OCI-LY7 (cell line): ENCODE measurements around the gene IL17D. TPM values are rescaled to one million over a fixed set of nuclear protein-coding genes. Genes with fewer than 3 reads are reported as not detected.

Source experiments
- BruUV-seq: library from RNA; stranded (reverse); fragments of 400-500 nt; replicated peaks from 2 replicates; lab custom pipeline; 2021; lab: Mats Ljungman, UMichigan
- CTCF ChIA-PET: fragments of 300-600 bp; sonication (Branson Sonifier 250); formaldehyde crosslinking; loops from one replicate; lab custom pipeline; 2022; ENCODE audit warnings: antibody characterized with exemption; ENCODE audit not compliant: unreplicated experiment; lab: Charles Lee
- POLR2A ChIA-PET: fragments of 300-600 bp; sonication (Branson Sonifier 250); formaldehyde crosslinking; loops from one replicate; lab custom pipeline; 2022; ENCODE audit warnings: antibody characterized with exemption; lab: Charles Lee
- DNase-seq: peaks from one replicate; pipeline ENCODE4 v3.0.0-alpha.2; 2015; ENCODE audit warnings: low spot score
- H2AFZ ChIP-seq: fragments of 200-600 bp; sonication (generic), shearing (Covaris generic); 2 replicates; pipeline ENCODE4 v1.6.1; 2014; ENCODE audit warnings: mild to moderate bottlenecking, antibody characterized with exemption, low read length, moderate library complexity
- H3K27ac ChIP-seq: fragments of 200-600 bp; sonication (generic); 2 replicates; pipeline ENCODE4 v1.5.1; 2014; ENCODE audit warnings: mixed run types, low read depth, mild to moderate bottlenecking, moderate library complexity, low read length, inconsistent platforms; ENCODE audit not compliant: poor library complexity, severe bottlenecking
- H3K36me3 ChIP-seq: fragments of 200-600 bp; sonication (generic); 2 replicates; pipeline ENCODE4 v1.6.1; 2014; ENCODE audit warnings: mild to moderate bottlenecking, antibody characterized with exemption, low read length, moderate library complexity, mixed read lengths; ENCODE audit not compliant: insufficient read depth
- H3K4me1 ChIP-seq: fragments of 200-600 bp; sonication (generic); 2 replicates; pipeline ENCODE4 v1.5.1; 2014; ENCODE audit warnings: mild to moderate bottlenecking, low read length; ENCODE audit not compliant: insufficient read depth, poor library complexity, severe bottlenecking
- H3K4me2 ChIP-seq: fragments of 200-600 bp; sonication (generic); 2 replicates; pipeline ENCODE4 v1.6.1; 2014; ENCODE audit warnings: mild to moderate bottlenecking, low read length
- H3K4me3 ChIP-seq: fragments of 200-600 bp; sonication (generic); 2 replicates; pipeline ENCODE4 v1.5.1; 2014; ENCODE audit warnings: mild to moderate bottlenecking, low read depth, low read length; ENCODE audit not compliant: poor library complexity, severe bottlenecking
- H3K79me2 ChIP-seq: fragments of 200-600 bp; sonication (generic); 2 replicates; pipeline ENCODE4 v1.6.1; 2016; ENCODE audit warnings: low read depth, mild to moderate bottlenecking, low read length, moderate library complexity, mixed read lengths; ENCODE audit not compliant: insufficient read depth
- H3K9me2 ChIP-seq: fragments of 200-600 bp; sonication (generic); 2 replicates; pipeline ENCODE4 v1.6.1; 2016; ENCODE audit warnings: mild to moderate bottlenecking, low read length, mixed read lengths; ENCODE audit not compliant: insufficient read depth
- H3K9me3 ChIP-seq: fragments of 200-600 bp; sonication (generic); 2 replicates; pipeline ENCODE4 v1.6.1; 2014; ENCODE audit warnings: mild to moderate bottlenecking, mixed run types, low read length, mixed read lengths
- H4K20me1 ChIP-seq: fragments of 200-600 bp; sonication (generic); 2 replicates; pipeline ENCODE4 v1.6.1; 2014; ENCODE audit warnings: mild to moderate bottlenecking, antibody characterized with exemption, low read length, moderate library complexity, mixed read lengths; ENCODE audit not compliant: insufficient read depth
- EZH2phosphoT487 ChIP-seq: fragments of 200-600 bp; sonication (generic); IDR thresholded peaks from 2 replicates; pipeline ENCODE4 v1.6.1; 2018; ENCODE audit warnings: low read depth, borderline replicate concordance, mild to moderate bottlenecking, mixed run types, antibody characterized with exemption, low read length, moderate library complexity, mixed read lengths
- intact Hi-C: fragments of 100-400 bp; cut with micrococcal nuclease; formaldehyde crosslinking; loops from one replicate; pipeline ENCODE4 v1.10.0; 2022; ENCODE audit not compliant: unreplicated experiment
- total RNA-seq, 2 experiments: library from RNA; depleted of rRNA in 1 of 2; stranded (reverse); fragments of >200 nt in 1 of 2; shearing (Covaris generic) in 1 of 2; gene quantifications; 2 replicates each; pipeline ENCODE4 v1.2.3, GENCODE V29; 2014 to 2022
- TF ChIP-seq, protein P1 (sequence below): fragments of 200-600 bp; sonication (generic); conservative IDR thresholded peaks from 2 replicates; pipeline ENCODE4 v1.5.1; 2014; ENCODE audit warnings: mild to moderate bottlenecking, antibody characterized with exemption, low read length, moderate library complexity, mixed read lengths

IL17D gene
- total RNA-seq, 2 experiments from 2014 or later: 0.51 to 1.1 TPM

DNA sequence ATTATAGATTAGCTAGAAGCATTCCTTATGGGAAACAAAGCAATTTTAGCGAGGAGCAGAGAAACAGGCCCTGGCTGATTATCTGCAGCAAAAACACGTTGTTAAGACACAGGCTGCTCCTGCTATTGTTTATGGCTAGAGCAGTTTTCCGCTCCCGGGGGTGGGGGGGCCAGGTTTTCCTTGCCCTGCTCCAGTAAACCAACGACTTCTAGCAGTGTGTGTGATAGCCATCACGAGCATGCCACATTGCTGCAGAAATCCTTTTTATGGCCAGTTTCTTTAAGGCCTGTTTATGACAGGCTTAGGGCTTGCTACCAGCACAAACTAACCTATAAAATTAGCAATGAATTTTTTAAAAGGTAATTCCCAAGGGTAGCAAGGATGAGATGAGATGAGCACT lies 18.4 kb upstream of the IL17D start:
- CTCF ChIA-PET: no interaction called here
- no peaks in the 10 kb centered on the region for H3K9me2 ChIP-seq
- no TSS peak for BruUV-seq

DNA sequence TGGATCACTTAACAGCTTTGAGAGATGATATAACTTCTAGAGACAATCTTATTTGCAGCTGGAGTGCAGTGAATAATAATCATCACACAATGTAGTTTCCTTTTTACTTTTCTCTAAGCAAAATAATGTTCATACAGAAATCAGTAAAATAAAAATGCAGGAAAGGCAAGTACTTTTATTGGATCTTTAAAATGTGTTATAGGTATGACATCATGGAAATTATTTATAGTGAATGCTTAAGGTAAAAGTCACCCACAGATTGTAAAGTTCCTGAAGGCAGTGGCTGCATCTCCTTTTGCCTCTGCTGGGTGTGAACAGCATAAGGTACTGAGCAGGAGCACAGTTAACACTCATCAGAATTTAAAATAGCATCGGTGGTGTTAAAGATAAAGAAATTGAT lies 17.3 kb upstream of the IL17D start:
- Histone ChIP-seq H3K4me2 (no peak overlapping the region), H3K27ac (no peak overlapping the region), H3K79me2 (no peaks in the 10 kb centered on the region), H3K9me2 (no peaks in the 10 kb centered on the region), H3K4me1 (no peaks in the 10 kb centered on the region), H3K4me3 (no peak overlapping the region), H3K9me3 (no peaks in the 10 kb centered on the region), H4K20me1 (no peaks in the 10 kb centered on the region), H3K36me3 (no peaks in the 10 kb centered on the region), H2AFZ (no peak overlapping the region)
- intact Hi-C loops: no loop called here
- TF ChIP-seq, protein P1, sequence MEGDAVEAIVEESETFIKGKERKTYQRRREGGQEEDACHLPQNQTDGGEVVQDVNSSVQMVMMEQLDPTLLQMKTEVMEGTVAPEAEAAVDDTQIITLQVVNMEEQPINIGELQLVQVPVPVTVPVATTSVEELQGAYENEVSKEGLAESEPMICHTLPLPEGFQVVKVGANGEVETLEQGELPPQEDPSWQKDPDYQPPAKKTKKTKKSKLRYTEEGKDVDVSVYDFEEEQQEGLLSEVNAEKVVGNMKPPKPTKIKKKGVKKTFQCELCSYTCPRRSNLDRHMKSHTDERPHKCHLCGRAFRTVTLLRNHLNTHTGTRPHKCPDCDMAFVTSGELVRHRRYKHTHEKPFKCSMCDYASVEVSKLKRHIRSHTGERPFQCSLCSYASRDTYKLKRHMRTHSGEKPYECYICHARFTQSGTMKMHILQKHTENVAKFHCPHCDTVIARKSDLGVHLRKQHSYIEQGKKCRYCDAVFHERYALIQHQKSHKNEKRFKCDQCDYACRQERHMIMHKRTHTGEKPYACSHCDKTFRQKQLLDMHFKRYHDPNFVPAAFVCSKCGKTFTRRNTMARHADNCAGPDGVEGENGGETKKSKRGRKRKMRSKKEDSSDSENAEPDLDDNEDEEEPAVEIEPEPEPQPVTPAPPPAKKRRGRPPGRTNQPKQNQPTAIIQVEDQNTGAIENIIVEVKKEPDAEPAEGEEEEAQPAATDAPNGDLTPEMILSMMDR: no peak
- no peak for TF ChIP-seq EZH2phosphoT487
- POLR2A ChIA-PET: interaction anchor here (0.6 to 0.8 kb wide), 2 partner anchors 249 to 1752 kb away, joined by 3 to 6 read pairs; no protein-coding TSS in a partner anchor
- BruUV-seq: no TSS peak
- no peak for DNase-seq
- CTCF ChIA-PET: no interaction called here

More for the DNA sequence above, 18.4 kb upstream of the IL17D start:
- Histone ChIP-seq H3K9me3 (no peaks in the 10 kb centered on the region), H2AFZ (no peak overlapping the region), H3K4me1 (no peaks in the 10 kb centered on the region), H3K36me3 (no peaks in the 10 kb centered on the region), H3K4me3 (no peak overlapping the region), H3K27ac (no peak overlapping the region), H4K20me1 (no peaks in the 10 kb centered on the region), H3K79me2 (no peaks in the 10 kb centered on the region), H3K4me2 (no peak overlapping the region)
- TF ChIP-seq EZH2phosphoT487: no peak
- TF ChIP-seq, protein P1: no peak
- POLR2A ChIA-PET: no interaction called here
- intact Hi-C loops: no loop called here
- no peak for DNase-seq

DNA sequence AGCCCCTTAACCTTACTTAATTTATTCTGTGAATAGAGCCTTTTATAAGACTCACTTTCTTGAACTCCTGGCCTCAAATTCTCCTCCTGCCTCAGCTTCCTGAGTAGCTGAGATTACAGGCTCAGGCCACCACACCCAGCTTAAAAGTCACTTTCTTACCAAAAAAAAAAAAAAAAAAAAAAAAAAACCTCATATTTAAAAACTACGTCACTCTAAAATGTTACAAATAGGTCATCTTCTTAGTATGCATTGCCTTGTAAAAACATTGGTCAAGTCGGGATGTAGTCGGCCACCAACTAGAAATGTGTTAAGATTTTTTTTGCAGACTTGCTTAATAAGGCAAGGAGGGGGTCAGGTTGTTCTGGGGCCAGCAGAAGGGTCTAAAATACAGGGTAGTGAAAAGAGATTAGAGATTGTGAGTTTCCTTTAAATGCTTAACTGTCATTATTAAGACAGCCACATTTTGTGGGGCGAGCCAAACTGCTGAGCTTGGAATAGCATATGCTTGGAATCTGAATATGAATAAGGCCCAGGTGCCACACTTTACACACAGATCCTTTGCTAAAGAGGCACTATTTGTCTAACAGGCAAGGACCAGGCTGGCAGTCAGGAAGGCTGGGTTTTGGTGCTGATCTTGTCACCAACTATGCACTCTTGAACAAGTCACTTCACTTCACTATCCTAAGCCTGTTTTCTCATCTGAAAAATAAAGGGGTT lies 16.5 kb upstream of the IL17D start:
- Histone ChIP-seq H3K9me2 (no peaks in the 10 kb centered on the region), H3K36me3 (no peaks in the 10 kb centered on the region), H3K79me2 (no peaks in the 10 kb centered on the region), H3K9me3 (no peaks in the 10 kb centered on the region), H4K20me1 (no peaks in the 10 kb centered on the region), H3K4me3 (no peak overlapping the region), H3K27ac (no peak overlapping the region), H3K4me1 (no peaks in the 10 kb centered on the region), H3K4me2 (no peak overlapping the region), H2AFZ (no peak overlapping the region)
- no TSS peak for BruUV-seq
- POLR2A ChIA-PET: interaction anchor here (0.6 kb wide), 1 partner anchor 1753 kb away, joined by 6 read pairs; no protein-coding TSS in a partner anchor
- intact Hi-C loops: no loop called here
- CTCF ChIA-PET: no interaction called here
- TF ChIP-seq EZH2phosphoT487: no peak
- TF ChIP-seq, protein P1: no peak
- DNase-seq: no peak
